Measurements from ENCODE around the gene NDUFB3.
A peak's percentile ranks its signal among the peaks of the same experiment; 100 is the strongest.
"Not testable (repeated sequence)": the region's sequence is repeated elsewhere in the genome, so short reads cannot be mapped to it uniquely, and the experiment has no call there.

NDUFB3 gene

DNA sequence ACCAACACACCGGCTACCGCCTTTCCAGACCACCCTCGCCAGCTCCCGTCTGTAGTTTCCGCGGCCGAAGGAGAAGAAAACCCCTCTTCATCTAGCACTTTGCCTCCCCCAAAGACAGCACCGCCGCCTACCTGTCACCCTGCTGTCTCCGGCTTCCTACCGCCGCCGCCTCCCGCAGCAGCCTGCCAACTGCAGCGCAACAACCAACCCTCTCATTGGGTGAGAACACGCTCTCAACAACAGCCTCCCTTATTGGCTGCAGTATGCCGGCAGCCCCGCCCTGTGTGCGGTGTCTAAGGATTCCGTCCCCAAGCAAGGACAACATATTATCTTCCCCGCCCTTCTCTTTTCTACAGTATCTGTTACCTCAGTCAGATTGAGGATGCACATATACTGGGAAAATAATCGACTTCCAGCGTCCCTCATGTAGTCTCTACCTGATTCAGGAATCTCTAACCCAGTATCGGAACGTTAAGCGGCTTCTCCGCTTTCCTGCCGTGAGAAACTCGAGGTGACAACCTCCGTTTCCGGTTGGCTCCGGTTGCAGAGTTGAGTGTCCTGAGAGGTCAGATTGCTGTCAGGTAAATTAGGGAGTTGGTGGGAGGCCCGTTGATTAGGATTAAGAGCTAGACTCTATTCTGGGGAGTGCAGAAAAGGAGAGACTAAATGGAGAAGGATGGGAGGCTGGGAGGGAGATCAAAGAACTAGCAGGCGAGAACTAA, at the start of gene NDUFB3, which contains the start of gene HYCC2:
Gene NDUFB3 (plus strand): TSS at position 523 of the 722 bp plus-strand sequence. CDS start 6,882 bp downstream, outside the sequence.
Gene HYCC2 (minus strand): TSS at position 193 of the 722 bp plus-strand sequence. CDS start 47,662 bp downstream, outside the sequence.
- DNase-seq = peak; percentile 91

DNA sequence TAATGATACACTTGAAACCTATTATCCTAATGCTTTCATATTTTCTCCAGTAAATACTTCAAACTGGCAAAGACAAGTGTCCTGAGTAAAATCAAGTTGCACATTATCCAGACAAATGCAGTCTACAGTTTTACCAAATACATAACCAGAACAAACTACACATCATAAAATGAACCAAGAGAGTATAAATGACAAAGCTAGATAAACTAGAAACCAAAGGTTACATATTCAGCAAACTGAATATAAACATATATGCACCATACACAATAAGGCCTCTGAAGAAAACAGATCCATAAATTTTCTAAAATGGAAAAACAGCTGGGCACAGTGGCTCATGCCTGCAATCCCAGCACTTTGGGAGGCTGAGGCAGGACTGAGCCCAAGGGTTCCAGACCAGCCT, 47.3 kb upstream of the NDUFB3 start:
- DNase-seq = no peak

DNA sequence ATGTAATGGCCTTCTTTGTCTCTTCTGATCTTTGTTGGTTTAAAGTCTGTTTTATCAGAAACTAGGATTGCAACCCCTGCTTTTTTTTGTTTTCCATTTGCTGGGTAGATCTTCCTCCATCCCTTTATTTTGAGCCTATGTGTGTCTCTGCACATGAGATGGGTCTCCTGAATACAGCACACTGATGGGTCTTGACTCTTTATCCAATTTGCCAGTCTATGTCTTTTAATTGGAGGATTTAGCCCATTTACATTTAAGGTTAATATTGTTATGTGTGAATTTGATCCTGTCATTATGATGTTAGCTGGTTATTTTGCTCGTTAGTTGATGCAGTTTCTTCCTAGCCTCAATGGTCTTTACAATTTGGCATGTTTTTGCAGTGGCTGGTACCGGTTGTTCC, 37.4 kb upstream of the NDUFB3 start:
- DNase-seq = not testable (repeated sequence)

DNA sequence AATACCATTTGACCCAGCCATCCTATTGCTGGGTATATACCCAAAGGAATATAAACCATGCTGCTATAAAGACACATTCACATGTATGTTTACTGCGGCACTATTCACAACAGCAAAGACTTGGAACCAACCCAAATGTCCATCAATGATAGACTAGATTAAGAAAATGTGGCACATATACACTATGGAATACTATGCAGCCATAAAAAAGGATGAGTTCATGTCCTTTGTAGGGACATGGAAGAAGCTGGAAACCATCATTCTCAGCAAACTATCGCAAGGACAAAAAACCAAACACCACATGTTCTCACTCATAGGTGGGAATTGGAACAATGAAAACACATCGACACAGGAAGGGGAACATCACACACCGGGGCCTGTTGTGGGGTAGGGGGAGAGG, 33.4 kb upstream of the NDUFB3 start:
- not testable (repeated sequence) for DNase-seq

DNA sequence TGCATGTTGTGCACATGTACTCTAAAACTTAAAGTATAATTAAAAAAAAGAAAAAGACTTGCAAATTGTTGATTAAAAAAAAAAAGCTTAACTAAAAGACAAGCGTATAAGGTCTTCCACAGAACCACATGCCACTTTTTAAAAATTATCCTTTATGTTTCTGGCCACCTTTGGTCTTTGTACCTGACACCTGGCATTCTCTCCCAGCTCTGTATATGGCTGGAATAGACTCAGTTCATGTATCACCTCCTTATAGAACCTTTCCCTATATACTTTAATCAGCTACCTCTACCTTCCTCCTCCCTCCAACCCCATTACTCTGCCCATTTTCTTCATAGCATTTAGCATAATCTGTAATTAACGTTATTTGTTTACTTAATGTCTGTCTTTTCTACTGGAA, 32.9 kb upstream of the NDUFB3 start:
- no peak for DNase-seq

DNA sequence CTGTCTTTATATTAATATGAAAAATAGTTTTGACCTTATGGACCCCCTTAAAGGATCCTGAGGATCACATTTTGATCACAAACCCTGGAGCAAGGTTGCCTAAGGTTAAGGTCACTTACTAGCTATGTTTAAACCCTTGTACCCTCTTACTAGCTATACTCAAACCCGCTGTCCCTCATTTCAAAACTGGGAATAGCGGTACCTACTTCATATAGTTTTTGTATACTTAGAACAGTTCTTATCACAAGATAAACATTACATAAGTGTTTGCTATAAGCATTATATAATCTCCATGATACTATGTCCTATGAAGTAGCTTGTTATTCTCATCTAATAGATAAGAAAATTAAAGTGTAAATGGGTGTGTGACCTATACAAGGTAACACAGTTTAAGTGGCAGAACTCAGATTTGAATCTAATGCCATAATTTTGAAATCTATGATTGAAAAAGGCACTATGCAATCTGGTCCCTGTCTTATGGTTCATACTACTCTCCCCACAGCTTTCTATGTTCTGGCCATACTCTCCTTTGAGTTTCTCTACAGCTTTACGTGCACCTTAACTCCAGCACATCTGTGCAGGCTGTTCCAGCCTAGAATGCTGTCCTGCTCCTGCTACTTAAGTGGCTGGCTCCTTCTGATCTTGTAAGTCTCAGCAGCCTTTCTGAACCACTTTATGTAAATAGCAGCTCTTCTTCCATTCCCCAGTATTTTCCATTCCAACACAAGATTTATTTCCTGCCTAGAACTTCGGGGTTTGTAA, 30.8 kb upstream of the NDUFB3 start:
- DNase-seq = no peak

DNA sequence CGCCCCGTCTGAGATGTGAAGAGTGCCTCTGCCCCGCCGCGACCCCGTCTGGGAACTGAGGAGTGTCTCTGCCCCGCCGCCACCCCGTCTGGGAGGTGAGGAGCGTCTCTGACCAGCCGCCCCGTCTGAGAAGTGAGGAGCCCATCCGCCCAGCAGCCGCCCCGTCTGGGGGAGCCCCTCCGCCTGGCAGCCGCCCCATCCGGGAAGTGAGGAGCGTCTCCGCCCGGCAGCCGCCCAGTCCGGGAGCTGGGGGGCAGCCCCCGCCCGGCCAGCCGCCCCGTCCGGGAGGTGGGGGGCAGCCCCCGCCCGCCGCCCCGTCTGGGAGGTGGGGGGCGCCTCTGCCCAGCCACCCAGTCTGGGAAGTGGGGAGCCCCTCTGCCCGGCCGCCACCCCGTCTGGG, 29.4 kb upstream of the NDUFB3 start:
- DNase-seq = not testable (repeated sequence)

DNA sequence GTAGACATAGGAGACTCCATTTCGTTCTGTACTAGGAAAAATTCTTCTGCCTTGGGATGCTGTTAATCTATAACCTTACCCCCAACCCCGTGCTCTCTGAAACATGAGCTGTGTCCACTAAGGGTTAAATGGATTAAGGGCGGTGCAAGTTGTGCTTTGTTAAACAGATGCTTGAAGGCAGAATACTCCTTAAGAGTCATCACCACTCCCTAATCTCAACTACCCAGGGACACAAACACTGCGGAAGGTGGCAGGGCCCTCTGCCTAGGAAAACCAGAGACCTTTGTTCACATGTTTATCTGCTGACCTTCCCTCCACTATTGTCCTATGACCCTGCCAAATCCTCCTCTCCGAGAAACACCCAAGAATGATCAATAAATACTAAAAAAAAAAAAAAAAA, 28.8 kb upstream of the NDUFB3 start:
- DNase-seq = not testable (repeated sequence)

DNA sequence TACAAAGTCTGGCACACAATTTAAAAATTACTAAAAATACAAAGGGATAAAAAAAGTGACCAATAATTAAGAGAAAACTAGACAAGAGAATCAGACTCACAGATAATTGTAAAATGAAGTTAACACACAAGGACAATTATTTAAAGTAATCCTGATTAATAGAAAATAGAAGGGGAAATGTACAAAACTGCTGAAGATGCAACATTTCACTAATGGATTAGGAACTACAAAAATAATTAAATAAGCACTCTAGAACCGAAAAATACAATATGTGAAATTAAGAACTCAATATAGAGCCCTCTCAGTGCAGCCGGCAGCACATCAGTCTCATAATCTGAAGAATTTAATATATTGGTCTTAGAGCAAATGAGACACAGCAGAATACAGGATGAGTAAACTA, 24.9 kb upstream of the NDUFB3 start:
- no peak for DNase-seq

DNA sequence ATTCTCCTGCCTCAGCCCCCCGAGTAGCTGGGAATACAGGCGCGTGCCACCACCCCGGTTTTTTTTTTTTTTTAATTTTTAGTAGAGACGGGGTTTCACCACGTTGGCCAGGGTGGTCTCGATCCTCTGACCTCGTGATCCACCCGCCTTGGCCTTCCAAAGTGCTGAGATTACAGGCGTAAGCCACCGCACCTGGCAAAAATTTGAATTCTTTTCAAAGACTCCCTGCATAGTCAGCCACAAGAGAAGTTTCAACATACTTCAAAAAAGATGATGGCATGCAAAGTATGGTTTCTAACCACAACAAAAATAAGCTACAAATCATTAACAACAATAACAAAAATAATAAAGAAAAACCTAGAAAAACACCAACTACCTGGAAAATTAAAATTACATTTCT, 22.3 kb upstream of the NDUFB3 start:
- no peak for DNase-seq

DNA sequence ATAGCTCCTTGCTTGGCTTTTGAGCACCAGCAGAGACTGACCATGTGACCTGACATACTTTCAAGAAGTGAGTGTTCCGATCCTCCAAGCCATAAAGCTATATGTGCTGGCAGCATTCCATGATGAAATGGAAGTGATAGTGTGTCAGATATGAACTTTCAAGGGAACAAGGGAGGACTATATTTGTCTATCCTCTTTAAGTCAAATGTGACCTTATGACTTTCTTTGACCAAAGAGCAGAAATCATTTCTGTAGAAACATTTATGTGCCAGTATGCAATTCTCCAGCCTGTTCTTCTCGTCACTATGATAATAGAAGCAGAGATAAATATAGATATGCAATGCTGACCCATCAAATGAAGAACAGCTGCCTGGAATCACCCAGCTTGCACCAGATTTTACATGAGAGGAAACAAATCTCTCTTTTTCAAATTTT, 14.7 kb upstream of the NDUFB3 start:
- no peak for DNase-seq

DNA sequence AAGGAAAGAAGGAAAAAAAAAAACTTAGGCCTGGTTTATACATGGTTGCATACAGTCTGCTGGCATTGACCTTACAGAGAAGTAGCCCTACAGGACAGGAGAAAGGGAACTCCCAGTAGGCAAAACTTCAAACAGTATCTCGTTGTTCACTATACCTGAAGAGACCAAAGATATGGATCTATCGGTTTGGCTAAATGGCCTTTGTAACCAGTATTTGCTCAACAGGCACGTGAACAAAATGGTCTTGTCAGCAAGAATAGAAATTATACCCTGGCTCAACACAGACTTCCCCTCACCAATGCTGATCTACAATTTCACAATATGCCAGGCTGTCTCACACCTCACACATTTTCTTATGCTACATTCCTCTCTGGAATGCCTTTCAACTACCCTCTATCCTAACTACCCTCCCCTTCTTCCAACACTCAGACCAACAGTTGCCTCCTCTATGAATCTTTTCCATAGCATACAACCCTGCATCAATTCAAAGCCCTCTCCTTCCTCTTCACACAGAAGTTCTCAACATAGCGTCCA, 14.0 kb upstream of the NDUFB3 start:
- DNase-seq = no peak

DNA sequence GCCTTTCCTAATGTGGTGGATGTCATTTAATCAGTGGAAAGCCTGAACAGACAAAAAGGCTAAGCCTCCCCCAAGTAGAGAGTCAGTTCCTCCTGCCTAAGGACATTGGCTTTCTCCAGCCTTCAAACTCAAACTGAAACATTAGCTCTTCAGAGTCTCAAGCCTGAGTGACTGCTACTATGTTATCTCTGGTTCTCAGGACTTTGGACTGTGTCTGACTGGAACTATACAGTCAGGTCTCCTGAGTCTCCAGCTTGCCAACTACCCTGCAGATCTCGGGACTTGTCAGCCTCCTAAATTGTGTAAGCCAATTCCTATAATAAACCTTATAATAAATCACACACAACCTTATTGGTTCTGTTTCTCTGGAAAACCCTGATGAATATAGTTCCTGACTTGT, 12.9 kb upstream of the NDUFB3 start:
- DNase-seq = no peak

DNA sequence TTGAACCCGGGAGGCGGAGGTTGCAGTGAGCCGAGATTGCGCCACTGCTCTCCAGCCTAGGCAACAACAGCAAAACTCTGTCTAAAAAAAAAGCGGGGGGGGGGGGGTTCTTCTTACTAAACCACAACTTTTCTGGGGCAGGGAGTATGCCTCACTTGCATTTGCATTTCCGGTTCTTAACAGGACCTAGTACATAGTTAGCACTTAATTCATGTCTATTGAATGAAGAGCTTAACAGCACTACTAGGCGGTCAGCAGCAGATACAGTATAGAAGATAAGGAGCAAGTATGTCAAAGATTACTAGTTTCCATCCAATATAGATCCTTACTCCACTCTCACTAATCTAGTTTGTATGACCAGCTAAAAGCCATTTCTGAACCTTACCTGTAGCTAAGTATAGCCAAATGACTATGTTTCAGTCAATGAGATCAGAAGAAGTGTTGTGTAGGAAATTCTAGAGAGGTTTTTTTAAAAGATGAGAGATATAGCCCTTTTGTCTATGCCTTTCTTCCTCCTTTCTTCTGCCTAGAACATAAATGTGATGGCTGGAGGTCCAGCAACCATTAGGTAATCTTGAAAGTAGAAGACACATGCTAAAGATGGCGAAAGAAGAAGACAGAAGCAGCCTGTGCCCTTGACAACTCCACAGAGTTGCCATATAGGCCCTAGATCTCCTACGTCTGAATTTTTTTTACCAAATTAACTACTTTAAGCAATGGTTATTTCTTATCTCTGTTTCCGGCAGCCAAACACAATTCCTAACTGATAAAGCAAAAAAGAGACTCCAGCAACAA, 11.6 kb upstream of the NDUFB3 start:
- DNase-seq = no peak

DNA sequence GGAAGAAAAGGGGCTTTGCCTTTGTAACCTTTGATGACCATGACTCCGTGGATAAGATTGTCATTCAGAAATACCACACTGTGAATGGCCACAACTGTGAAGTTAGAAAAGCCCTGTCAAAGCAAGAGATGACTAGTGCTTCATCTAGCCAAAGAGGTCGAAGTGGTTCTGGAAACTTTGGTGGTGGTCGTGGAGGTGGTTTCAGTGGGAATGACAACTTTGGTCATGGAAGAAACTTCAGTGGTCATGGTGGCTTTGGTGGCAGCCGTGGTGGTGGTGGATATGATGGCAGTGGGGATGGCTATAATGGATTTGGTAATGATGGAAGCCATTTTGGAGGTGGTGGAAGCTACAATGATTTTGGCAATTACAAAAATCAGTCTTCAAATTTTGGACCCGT, 8.3 kb upstream of the NDUFB3 start:
- DNase-seq = peak; percentile 61

DNA sequence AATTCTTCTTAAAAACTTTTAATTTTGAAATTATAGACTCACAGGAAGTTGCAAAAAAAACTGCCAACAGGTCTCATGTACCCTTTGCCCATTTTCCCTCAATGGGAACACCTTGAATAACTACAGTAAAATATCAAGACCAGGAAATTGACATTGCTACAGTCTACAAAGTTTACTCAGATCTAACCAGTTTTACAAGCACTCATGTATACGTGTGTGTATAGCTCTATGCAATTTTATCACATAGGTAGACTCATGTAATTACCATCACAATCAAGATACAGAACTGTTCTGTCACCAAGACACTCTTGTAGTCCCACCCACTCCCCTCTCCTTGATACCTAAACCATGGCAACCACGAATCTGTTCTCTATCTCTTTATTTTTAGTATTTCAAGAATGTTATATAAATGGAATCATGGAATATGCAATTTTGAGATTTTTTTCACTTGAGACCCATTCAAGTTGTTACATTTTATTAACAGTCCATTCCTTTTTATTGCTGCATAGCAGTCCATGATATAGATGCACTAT, 6.9 kb upstream of the NDUFB3 start:
- no peak for DNase-seq

DNA sequence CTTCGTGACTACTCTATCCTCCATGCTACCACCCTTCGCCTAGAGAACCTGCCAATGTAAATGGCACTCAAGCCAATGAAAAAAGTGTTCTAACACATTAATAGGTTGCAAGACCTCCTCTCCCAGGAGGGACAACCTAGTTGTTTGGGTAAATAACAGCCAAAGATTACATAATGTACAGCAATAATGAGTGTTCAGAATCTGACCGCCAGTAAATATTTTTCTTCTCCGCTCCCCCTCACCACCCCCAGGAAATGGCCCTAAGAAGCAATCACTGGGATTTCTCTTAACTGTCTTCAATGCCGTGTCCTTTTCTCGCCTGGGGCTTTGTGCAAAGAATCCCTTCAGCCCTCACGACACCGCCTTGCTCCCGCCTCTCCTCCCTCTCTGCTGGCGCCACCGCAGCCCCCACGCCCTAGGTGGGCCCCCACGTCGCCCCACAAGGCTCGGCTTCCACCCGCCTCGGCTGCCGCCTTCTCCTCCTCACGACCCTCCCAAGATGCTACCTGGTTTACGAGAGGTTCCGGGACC, 788 bp upstream of the NDUFB3 start:
- DNase-seq = no peak

DNA sequence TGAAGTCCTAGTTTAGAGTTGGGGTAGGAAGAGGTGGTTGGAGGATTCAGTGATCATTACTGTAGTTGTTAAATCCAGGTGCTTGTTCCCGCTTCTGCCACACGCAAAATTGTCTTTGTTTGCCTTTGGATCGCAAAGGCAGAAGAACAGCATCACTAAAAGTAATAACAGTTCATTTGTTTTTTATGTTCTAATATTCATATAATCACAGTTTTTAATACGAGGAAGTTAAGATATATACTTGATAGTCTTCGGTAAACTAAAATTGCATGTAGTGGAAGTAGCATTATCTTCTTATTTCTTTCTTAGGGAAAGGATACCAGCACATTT, 365 bp downstream of the NDUFB3 start:
- DNase-seq = no peak

DNA sequence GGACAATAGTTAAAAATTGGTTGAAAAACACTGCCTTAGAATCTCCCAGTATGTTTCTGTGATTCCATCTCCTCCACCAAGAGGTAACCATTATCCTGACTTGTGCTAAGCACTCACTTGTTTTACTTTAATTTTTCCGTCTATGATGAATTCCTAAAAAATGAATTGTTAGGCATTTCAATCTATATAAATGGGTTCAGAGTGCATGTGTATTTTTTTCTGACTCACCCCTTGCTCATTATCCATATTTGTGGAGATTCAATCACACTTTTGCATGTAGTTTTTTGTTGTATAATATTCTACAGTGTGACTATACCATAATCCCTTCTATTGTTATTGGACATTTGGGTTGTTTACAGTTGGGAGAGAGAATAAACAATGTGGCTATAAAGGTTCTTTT, 1.3 kb downstream of the NDUFB3 start:
- no peak for DNase-seq

DNA sequence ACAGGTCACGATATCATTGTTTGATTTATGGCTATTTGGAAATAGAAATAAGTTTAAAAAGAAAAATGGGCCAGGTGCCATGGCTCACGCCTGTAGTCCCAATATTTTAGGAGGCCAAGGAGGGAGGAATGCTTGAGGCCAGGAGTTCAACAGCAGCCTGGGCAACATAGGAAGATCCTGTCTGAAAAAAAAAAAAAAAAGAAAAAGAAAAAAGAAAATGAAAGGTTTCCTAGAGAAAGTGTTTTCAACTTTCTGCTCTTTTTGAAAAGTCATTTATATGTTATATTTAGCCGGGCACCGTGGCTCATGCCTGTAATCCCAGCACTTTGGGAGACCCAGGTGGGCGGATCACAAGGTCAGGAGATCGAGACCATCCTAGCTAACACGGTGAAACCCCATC, 3.2 kb downstream of the NDUFB3 start:
- no peak for DNase-seq

DNA sequence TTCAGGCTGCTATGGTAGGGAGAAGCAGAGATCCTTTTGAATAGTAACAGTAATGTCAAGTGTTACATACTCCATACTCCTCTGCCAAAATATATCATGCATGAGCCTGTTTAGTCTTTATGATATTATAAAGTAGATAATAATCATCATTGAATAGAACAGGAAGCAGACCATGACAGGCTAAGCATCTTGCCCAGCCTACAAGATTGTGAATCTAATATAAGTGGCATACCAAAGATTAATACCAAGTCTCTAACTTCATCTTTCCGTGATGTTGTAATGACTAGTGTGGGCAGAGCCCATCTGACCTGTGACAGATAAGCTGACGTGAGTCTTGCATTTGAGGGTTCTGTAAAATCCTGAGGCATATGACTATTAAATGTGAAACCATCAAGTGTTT, 13.1 kb downstream of the NDUFB3 start:
- no peak for DNase-seq

DNA sequence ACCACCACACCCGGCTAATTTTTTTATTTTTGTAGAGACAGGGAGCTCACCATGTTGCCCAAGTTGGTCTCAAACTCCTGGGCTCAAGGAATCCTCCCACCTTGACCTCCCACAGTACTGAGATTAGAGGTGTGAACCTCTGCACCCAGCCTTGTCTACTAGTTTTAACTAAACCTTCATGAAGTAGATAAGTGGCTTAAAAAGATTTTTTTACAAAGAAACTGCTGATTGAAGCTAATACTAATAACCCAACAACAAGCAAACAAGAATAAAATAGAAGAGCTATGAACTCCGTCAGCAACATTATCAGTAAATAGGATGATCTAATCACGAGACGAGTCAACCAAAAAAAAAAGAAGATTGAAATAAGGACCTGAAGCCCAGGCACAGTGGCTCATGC, 18.8 kb downstream of the NDUFB3 start:
- no peak for DNase-seq

DNA sequence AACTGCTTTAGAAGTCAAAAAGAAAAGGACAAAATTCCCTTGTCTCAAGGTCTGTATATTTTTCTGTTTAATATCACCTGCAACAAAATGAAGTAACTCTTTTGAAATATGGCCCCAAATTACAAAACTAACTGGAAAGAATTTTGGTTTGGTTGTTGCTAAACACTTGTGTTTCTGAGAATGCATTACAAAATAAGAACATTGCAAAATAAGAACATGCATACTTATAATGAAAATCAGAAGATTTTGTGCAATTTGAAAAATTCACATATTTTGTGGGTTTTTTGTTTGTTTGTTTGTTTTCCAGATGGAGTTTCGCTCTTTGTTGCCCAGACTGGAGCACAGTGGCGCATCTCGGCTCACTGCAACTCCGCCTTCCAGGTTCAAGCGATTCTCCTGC, 21.8 kb downstream of the NDUFB3 start:
- DNase-seq = no peak
